A549 treated with CpdA at 1 μM for 4 hours (cell line): ENCODE measurements around the gene GSG1. TPM values are rescaled to one million over a fixed set of nuclear protein-coding genes. Genes with fewer than 3 reads are reported as not detected.

ENCODE experiments used
- total RNA-seq: library from RNA; stranded (reverse); fragments of 200-300 nt; extraction: Qiagen RNA extraction; gene quantifications from 5 replicates; pipeline ENCODE4 v1.2.3, GENCODE V29; 2022; ENCODE audit warnings: low read depth

Gene GSG1
- 0.10 to 0.28 TPM (median 0.26 TPM) in 5 replicates for total RNA-seq

GRCh38 chr12:13103391-13104033, at the start of gene GSG1:
Gene GSG1, minus strand, starts transcription at chr12:13103667. Its CDS starts 155 bp downstream, at chr12:13103512.

DNA sequence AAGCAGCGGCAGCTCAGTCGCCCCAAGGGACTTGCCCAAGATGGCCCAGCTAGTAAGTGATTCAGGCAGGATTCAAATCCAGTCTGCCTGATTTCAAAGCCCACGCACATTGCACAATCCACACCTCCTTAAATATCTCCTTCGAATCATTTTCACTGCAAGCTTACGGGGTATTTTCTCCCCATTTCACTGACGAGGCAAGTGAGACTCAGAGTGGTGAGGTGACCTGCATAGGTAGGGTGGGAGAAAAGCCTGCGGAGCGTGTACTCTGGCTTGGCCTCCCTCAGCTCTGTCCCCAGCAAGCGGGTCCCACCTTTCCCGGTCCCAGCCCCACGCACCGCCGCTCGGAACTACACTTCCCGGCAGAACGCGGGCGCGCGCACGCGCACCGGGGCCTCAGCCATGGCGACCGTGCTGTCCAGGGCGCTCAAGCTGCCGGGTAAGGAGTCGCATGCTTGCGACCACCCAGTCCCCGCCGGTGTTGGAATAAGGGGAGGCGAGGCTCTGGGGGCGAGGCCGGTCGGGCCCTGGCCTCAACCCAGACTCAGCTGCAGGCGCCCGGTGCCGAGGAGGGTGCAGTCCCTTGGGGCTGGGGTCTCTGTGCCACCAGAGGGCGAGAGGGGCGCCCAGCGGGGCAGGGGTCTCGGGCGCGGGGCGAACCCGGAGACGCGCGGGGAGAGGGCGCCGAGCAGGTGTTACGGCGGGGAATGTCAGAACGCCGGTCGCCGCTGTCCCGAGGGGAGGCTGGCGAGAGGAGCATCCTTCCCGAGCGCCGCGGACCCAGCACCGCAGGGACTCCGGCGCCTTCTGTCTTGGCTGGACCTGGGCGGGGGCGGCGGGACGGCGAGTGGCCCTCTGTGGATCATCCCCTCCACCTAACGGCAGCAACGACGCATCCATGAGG, 59.2 kb downstream of the GSG1 start, which contains the start of gene FAM234B:
Gene FAM234B, plus strand, starts transcription at position 380 of the 904 bp plus-strand sequence. Its CDS starts 23 bp downstream, at position 403.

Other genes starting within 250 kb of the GSG1 start
- 324 to 465 TPM (median 429 TPM) in 5 replicates for gene GPRC5A, start 212.1 kb downstream of the GSG1 start, total RNA-seq
- not detected in 5 replicates for gene GPRC5D, start 151.5 kb downstream of the GSG1 start, total RNA-seq
- 53.8 to 67.2 TPM (median 59.4 TPM) in 5 replicates for gene HEBP1, start 103.4 kb downstream of the GSG1 start, total RNA-seq
- 3.6 to 4.4 TPM (median 4.1 TPM) in 5 replicates for gene FAM234B, start 59.3 kb downstream of the GSG1 start, total RNA-seq
- 66.7 to 87.9 TPM (median 82.5 TPM) in 5 replicates for gene EMP1, start 93.1 kb upstream of the GSG1 start, total RNA-seq